Endodermal cell (in vitro differentiated cells): Measurements from ENCODE around the gene ANKFN1. TPM values are rescaled to one million over a fixed set of nuclear protein-coding genes. Genes with fewer than 3 reads are reported as not detected.
A peak's percentile ranks its signal among the peaks of the same experiment; 100 is the strongest.

Experiments used
- DNase-seq: peaks from one replicate; pipeline ENCODE4 v3.0.0-alpha.2; 2017
- H3K27ac ChIP-seq: 2 replicates; pipeline ENCODE4 v1.5.1; 2013; ENCODE audit warnings: mild to moderate bottlenecking, low read depth, low read length, moderate library complexity
- H3K27me3 ChIP-seq: 2 replicates; pipeline ENCODE4 v1.6.1; 2013; ENCODE audit warnings: mild to moderate bottlenecking, low read length, moderate library complexity; ENCODE audit not compliant: insufficient read depth, control insufficient read depth, poor library complexity, severe bottlenecking
- H3K36me3 ChIP-seq: 2 replicates; pipeline ENCODE4 v1.7.0; 2013; ENCODE audit warnings: mild to moderate bottlenecking, low read length, moderate library complexity; ENCODE audit not compliant: control insufficient read depth, insufficient read depth
- H3K4me1 ChIP-seq: one replicate; pipeline ENCODE4 v1.7.0; 2013; ENCODE audit warnings: low read length; ENCODE audit not compliant: control insufficient read depth, insufficient read depth
- H3K4me3 ChIP-seq: 2 replicates; pipeline ENCODE4 v1.5.1; 2013; ENCODE audit warnings: mild to moderate bottlenecking, low read length, moderate library complexity
- H3K9ac ChIP-seq: 2 replicates; pipeline ENCODE4 v1.6.1; 2013; ENCODE audit warnings: mild to moderate bottlenecking, low read length, moderate library complexity; ENCODE audit not compliant: poor library complexity, severe bottlenecking; ENCODE audit errors: extremely low read depth
- H3K9me3 ChIP-seq: 2 replicates; pipeline ENCODE4 v1.6.1; 2013; ENCODE audit warnings: mild to moderate bottlenecking, low read length, moderate library complexity; ENCODE audit not compliant: control insufficient read depth
- H3K27ac Mint-ChIP-seq: 2 replicates; pipeline ENCODE4 v1.8.0; 2020; ENCODE audit warnings: mixed read lengths
- H3K27me3 Mint-ChIP-seq: 2 replicates; pipeline ENCODE4 v1.8.0; 2021; ENCODE audit warnings: mild to moderate bottlenecking, mixed read lengths; ENCODE audit not compliant: insufficient read depth
- H3K36me3 Mint-ChIP-seq: 2 replicates; pipeline ENCODE4 v1.8.0; 2020; ENCODE audit warnings: low read depth, mixed read lengths
- H3K4me1 Mint-ChIP-seq: 2 replicates; pipeline ENCODE4 v1.8.0; 2020; ENCODE audit warnings: mixed read lengths
- H3K4me3 Mint-ChIP-seq: 2 replicates; pipeline ENCODE4 v1.8.0; 2020; ENCODE audit warnings: mild to moderate bottlenecking, moderate library complexity, mixed read lengths
- H3K9me3 Mint-ChIP-seq: 2 replicates; pipeline ENCODE4 v1.8.0; 2020; ENCODE audit warnings: mild to moderate bottlenecking, mixed read lengths
- CTCF ChIP-seq: fragments of 200-600 bp; sonication (generic); conservative IDR thresholded peaks from 2 replicates; pipeline ENCODE4 v1.5.0; 2021; ENCODE audit warnings: antibody characterized with exemption, mild to moderate bottlenecking
- WGBS, 2 experiments: methylation state at CpG; one replicate each; pipeline versions ENCODE4 v1.1.5 to v1.1.7; 2013; ENCODE audit warnings: missing lambda C conversion rate in 2 of 2, mixed read lengths in 1 of 2; ENCODE audit not compliant: insufficient coverage in 1 of 2, insufficient read length in 1 of 2; 5-methylcytosine and 5-hydroxymethylcytosine counted together
- total RNA-seq, 2 donors: library from RNA; stranded (reverse); fragmentation: NEBNext Ultra II Directional in 1 of 2; extraction: Animal tissue kit (Norgen Biotek cat#: 25700) in 1 of 2; gene quantifications; 2 replicates in 1 of 2; 3 replicates in 1 of 2; pipeline ENCODE4 v1.2.1, GENCODE V29; 2021

The ANKFN1 gene
- total RNA-seq, 2 donors from 2014 or later: not detected

- Mint-ChIP-seq H3K9me3 (no peaks in the 10 kb centered on the region), H3K27ac (no peak overlapping the region), H3K36me3 (no peaks in the 10 kb centered on the region), H3K27me3 (no peaks in the 10 kb centered on the region), H3K4me1 (peaks cover 22% of the 10 kb centered on the region), H3K4me3 (no peak overlapping the region)
- TF ChIP-seq CTCF: no peak
- peak; percentile 53 for DNase-seq
- Histone ChIP-seq H3K4me1 (peaks cover 7% of the 10 kb centered on the region), H3K27ac (no peak overlapping the region), H3K9me3 (no peaks in the 10 kb centered on the region), H3K4me3 (no peak overlapping the region), H3K27me3 (no peaks in the 10 kb centered on the region), H3K9ac (no peak overlapping the region), H3K36me3 (no peaks in the 10 kb centered on the region)
- WGBS, 2 experiments: 60 to 63% methylated on average over 2 to 3 of the region's 3 CpGs
Measured at GRCh38 chr17:56431736-56432135, 278.5 kb downstream of the ANKFN1 start.

- TF ChIP-seq CTCF: no peak
- no peak overlapping the region for H3K4me3 Mint-ChIP-seq
- H3K27ac Mint-ChIP-seq: no peak overlapping the region
- H3K36me3 Mint-ChIP-seq: no peaks in the 10 kb centered on the region
- Histone ChIP-seq H3K4me1 (peaks cover 7% of the 10 kb centered on the region), H3K36me3 (no peaks in the 10 kb centered on the region), H3K27me3 (no peaks in the 10 kb centered on the region), H3K27ac (no peak overlapping the region), H3K4me3 (no peak overlapping the region), H3K9ac (no peak overlapping the region), H3K9me3 (no peaks in the 10 kb centered on the region)
- WGBS, 2 experiments: 94 to 98% methylated on average over 4 of the region's 4 CpGs
- no peak for DNase-seq
- peaks cover 21% of the 10 kb centered on the region for H3K4me1 Mint-ChIP-seq
- no peaks in the 10 kb centered on the region for H3K27me3 Mint-ChIP-seq
- H3K9me3 Mint-ChIP-seq: no peaks in the 10 kb centered on the region
Measured at GRCh38 chr17:56432443-56432842, 279.2 kb downstream of the ANKFN1 start.

- Histone ChIP-seq H3K4me1 (peaks cover 7% of the 10 kb centered on the region), H3K27me3 (no peaks in the 10 kb centered on the region), H3K36me3 (no peaks in the 10 kb centered on the region), H3K9ac (no peak overlapping the region), H3K4me3 (no peak overlapping the region), H3K9me3 (no peaks in the 10 kb centered on the region), H3K27ac (no peak overlapping the region)
- no peak overlapping the region for H3K27ac Mint-ChIP-seq
- H3K9me3 Mint-ChIP-seq: no peaks in the 10 kb centered on the region
- no peaks in the 10 kb centered on the region for H3K36me3 Mint-ChIP-seq
- 90 to 95% methylated on average over 7 to 10 of the region's 10 CpGs for WGBS, 2 experiments
- peaks cover 21% of the 10 kb centered on the region for H3K4me1 Mint-ChIP-seq
- no peak for DNase-seq
- H3K27me3 Mint-ChIP-seq: no peaks in the 10 kb centered on the region
- no peak overlapping the region for H3K4me3 Mint-ChIP-seq
- no peak for TF ChIP-seq CTCF
Measured at GRCh38 chr17:56434610-56435009, 281.3 kb downstream of the ANKFN1 start.
